ENCODE measurements around the gene SGSM2.

Gene SGSM2

GRCh38 chr17:2423271-2423670, 86.0 kb downstream of the SGSM2 start:
- no peak for DNase-seq (ENCODE audit: low read depth in 2 of 2)

GRCh38 chr17:2427215-2427614, 89.9 kb downstream of the SGSM2 start:
- no peak for DNase-seq (ENCODE audit: low read depth in 2 of 2)

- DNase-seq (ENCODE audit: low read depth in 2 of 2), result no peak
Observed at GRCh38 chr17:2427910-2428309, 90.6 kb downstream of the SGSM2 start.

Measured in activated CD8-positive, alpha-beta memory T cell treated with anti-CD3 and anti-CD28 coated beads for 4 hours (primary cell).